Measurements from ENCODE around the gene NDUFB10.

- TF ChIP-seq EZH2phosphoT487 (IDR thresholded peaks at IDR 0.05; ENCODE audit: borderline replicate concordance, low read length) (no peak), CTCF (IDR thresholded peaks at IDR 0.05; ENCODE audit: low read depth, low read length, poor library complexity, severe bottlenecking) (no peak)
Measured at GRCh38 chr16:1991948-1992703, 32.8 kb downstream of the NDUFB10 start.
